Umbilical cord (tissue), 2 donors: ENCODE measurements around the gene IQCC. TPM values are rescaled to one million over a fixed set of nuclear protein-coding genes. Genes with fewer than 3 reads are reported as not detected.

Experiments
- DNase-seq: peaks from one replicate; pipeline ENCODE4 v3.0.0-alpha.2; 2015; ENCODE audit warnings: low spot score
- total RNA-seq: library from RNA; depleted of rRNA; stranded (reverse); fragments of >200 nt; gene quantifications from one replicate; pipeline ENCODE4 v1.2.3, GENCODE V29; 2014; ENCODE audit warnings: low replicate concordance; ENCODE audit not compliant: insufficient read depth

The IQCC gene
- total RNA-seq, 1 donor from 2014 or later = 1.7 TPM

DNA sequence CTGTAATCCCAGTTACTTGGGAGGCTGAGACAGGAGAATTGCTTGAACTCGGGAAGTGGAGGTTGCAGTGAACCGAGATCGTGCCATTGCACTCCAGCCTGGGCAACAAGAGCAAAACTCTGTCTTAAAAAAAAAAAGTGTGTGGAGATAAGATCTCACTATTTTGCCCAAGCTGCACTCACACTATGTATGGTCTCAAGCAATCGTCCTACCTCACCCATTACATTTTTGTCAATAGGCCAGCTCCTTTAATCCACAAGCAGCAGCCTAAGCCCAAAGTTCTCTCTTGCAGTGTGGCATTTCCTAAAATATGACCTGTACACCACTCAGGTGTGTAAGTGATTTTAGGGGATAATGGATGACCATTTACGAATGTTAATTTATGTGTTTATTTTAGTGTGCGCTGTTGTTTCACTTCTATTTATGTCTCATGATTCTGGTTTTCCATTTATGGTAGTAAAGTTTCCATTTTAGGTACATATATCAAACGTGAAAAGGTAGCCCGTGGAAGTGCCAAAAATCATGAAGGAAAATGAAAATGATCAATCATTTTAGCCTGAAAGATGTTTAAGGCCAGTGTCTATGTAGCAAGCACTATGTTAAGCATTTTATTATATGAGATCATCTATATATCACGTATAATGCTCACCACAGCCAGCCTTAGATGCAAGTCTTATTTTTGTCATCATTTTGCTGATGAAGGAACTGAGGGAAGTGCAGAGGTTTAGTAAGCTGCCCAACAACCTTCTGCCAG lies 51.2 kb downstream of the IQCC start:
- DNase-seq = no peak

DNA sequence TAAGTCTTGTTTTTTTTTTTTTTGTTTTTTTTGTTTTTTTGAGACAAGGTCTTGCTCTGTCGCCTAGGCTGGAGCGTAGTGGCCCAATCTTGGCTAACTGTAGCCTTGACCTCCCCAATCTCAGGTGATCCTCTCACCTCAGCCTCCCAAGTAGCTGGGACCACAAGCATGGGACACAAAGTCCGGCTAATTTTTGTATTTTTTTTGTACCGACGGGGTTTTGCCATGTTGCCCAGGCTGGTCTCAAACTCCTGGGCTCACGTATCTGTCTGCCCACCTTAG lies 51.7 kb downstream of the IQCC start:
- DNase-seq = no peak

Other genes with a start within 250 kb of the IQCC start
- gene KHDRBS1, start 191.8 kb upstream of the IQCC start, total RNA-seq = 59.0 TPM
- gene TMEM39B, start 132.7 kb upstream of the IQCC start, total RNA-seq = 0.96 TPM
- gene KPNA6, start 97.6 kb upstream of the IQCC start, total RNA-seq = 22.9 TPM
- gene TXLNA, start 26.0 kb upstream of the IQCC start, total RNA-seq = 40.9 TPM
- 7.2 TPM for gene CCDC28B, start 5.1 kb upstream of the IQCC start, total RNA-seq
- gene DCDC2B, start 3.4 kb downstream of the IQCC start, total RNA-seq = 0.72 TPM
- gene TMEM234, start 16.7 kb downstream of the IQCC start, total RNA-seq = 5.5 TPM
- 125 TPM for gene EIF3I, start 16.7 kb downstream of the IQCC start, total RNA-seq
- gene FAM167B, start 41.6 kb downstream of the IQCC start, total RNA-seq = not detected
- 0.96 TPM for gene LCK, start 45.6 kb downstream of the IQCC start, total RNA-seq
- 27.7 TPM for gene HDAC1, start 86.4 kb downstream of the IQCC start, total RNA-seq
- gene MARCKSL1, start 130.6 kb downstream of the IQCC start, total RNA-seq = 6.0 TPM
- gene FAM229A, start 156.8 kb downstream of the IQCC start, total RNA-seq = 1.7 TPM
- gene TSSK3, start 156.9 kb downstream of the IQCC start, total RNA-seq = 1.9 TPM
- 60.2 TPM for gene BSDC1, start 188.8 kb downstream of the IQCC start, total RNA-seq